IPS-NIHi11 (cell line): ENCODE results near the gene WIPF3.

Experiments used
- DNase-seq: peaks from one replicate; pipeline ENCODE4 v3.0.0; 2012; ENCODE audit warnings: mixed read lengths, low spot score

Gene WIPF3

GRCh38 chr7:29809533-29810155, 3.3 kb downstream of the WIPF3 start:
- DNase-seq: no peak

DNA sequence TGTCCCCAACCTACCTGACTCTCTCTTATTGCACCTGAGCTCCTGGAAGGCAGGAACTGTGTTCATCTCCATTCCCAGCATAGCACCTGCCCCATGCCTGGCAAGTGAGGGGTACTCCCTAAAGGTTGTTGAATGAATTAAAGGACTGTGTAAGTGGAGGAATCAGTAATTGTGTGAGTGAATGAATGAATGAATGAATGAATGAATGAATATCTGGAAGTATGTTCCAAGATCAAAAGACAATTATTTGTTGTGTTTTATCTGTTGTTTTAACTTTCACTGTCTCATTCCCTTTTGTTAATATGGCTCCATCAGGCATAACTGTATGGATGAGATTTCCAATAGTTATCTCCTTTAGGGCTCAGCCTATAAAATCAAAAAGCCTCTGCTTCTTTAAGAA, 4.0 kb downstream of the WIPF3 start:
- DNase-seq: no peak

DNA sequence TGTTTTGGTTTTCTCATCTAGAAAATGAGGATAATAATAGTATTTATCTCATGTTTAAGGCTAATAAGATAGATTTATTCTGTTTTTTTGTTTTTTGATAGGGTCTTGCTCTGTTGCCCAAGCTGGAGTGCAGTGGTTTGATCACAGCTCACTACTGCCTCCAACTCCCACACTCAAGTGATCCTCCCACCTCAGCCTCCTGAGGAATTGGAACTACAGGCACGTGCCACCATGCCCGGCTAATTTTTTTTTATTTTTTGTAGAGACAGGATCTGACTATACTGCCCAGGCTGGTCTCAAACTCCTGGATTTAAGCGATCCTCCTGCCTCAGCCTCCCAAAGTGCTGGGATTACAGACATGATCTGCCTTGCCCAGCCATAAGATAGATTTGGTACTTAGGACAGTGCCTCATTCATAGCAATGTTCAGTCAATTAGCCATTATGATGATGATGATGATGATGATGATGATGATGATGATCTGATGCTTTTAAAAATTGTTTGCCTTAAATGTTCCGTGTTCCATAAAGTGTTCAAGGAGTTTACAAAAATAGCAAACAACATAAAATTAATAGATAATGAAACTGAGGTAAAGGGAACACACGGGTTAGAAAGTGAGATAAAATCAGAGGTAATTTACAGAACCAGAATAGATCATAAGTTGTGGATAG, 4.6 kb downstream of the WIPF3 start:
- no peak for DNase-seq

DNA sequence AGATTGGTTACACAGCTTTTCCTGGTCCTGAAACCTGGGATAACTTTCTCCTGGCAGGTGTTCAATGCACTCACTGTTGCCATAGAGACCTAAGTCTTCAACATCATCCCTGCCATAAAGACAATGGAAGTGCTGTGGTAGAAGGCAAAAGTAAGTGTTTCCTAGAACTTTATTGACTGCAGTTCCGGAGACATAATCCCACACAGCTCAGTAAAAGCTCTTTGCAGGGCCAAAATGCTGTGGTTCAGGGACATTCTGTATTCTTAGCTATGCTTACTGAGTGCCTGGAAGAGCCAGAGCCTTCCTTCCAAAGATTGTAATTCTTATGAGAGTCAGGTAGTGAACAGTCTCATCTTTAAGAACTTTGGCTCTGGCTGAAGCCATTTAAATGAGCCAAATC, 5.3 kb downstream of the WIPF3 start:
- no peak for DNase-seq

DNA sequence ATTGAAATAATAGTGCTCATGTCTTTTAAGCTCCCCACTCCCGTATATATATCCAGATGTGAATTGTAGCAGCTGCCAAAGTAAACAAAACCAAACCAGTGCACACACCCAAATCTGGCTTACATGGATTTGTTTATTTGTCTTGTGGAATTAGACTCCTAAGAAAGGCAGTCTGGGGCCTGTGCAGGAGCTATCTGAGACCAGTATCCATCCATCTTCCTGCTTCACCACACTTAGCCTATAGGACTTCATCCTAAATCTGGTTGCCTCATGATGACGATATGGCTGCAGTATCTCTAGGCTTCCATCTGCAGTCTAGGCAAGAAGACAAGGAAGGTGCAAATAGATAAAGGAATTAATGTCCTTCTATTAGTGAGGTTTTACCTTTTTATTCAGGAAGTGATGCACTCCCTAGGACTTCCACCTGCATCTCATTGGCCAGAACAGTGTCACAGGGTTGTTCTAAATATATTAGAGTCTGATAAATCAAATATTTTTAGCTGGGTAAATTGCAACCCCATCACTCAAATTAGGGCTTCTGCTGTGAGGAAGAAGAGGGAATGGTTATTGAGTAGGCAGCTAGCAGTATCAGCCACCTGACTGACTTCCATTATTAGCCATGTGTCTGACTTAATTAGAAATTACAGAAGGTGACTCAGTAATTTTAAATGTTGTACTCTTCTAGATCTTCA, 6.0 kb downstream of the WIPF3 start:
- no peak for DNase-seq

- DNase-seq: no peak
These were observed 9.1 kb downstream of the WIPF3 start for GRCh38 chr7:29815181-29816105.

- no peak for DNase-seq
These were observed 12.0 kb downstream of the WIPF3 start for GRCh38 chr7:29818308-29818707.

- no peak for DNase-seq
These were observed 19.6 kb downstream of the WIPF3 start for GRCh38 chr7:29825775-29826529.

DNA sequence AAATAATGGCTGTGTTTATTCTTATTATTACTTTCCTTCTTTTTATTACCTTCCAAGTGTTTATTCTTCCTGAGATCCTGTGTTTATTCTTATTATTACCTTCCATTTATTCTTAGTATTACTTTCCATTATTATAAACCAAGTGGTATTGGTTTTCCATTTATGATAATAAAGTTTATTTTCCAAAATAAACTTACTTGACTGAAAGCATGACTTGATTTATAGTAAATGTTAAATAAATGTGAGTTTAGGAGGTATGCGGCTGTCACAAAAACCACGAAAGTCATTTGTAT, 20.2 kb downstream of the WIPF3 start:
- no peak for DNase-seq

GRCh38 chr7:29826904-29827303, 20.6 kb downstream of the WIPF3 start:
- no peak for DNase-seq

DNA sequence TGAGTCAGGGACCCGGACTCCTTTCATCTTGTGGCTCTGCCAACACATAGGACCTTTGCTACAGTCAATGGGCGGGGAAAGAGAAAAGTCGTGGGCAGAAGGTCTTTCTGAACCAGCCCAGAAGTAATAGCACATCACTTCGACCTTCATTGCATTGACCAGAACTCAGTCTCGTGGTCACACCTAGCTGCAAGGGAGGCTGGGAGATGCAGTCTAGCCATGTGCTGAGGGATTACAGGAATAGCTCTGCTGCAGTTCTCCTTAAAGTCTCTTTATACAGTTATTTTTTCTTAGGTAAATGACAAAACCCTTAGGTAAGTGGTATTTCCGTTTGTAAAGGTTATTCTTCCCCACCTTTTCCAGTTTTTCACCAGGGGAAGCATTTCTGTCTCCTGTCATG, 25.4 kb downstream of the WIPF3 start:
- DNase-seq: no peak

GRCh38 chr7:29833929-29834328, 27.6 kb downstream of the WIPF3 start:
- no peak for DNase-seq

DNA sequence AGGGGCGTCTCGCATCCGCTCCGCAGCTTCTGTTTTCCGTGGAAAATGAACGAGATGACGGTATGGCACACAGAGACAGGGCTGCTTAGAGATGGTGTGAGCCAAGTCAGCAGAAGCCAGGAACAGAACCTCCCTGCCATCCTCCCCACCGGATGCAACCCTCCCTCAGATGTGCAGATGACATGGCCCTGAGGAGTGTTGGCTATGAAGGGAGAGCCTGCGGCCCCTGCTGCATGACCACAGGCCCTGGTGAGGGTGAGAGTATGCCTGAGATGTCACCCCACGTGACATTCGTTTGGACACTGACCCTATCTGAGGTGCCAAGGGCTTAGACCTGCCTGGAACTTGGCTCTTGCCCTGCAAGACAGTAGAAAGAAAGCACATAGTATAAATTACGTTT, 29.4 kb downstream of the WIPF3 start:
- no peak for DNase-seq

GRCh38 chr7:29839302-29839701, 33.0 kb downstream of the WIPF3 start:
- DNase-seq: no peak

GRCh38 chr7:29839921-29840320, 33.6 kb downstream of the WIPF3 start:
- DNase-seq: no peak

DNA sequence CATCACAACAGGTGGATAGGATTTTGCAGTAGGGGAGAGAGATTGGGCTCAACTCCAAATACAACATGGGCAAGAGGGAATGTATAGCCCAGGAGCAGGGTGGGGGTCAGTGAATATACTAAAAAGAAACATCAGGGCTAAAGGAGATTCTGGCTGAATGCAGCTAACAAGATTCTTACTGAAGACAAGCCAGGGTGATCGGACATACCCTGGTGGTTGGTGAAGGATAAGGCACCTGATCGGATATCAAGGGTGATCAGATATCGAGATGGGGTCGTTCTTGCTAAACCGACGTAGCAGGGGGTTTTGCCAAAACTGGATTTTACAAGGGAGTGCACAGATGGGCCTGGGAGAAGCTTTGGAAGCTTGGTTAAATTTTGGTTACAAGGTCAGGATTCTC, 34.4 kb downstream of the WIPF3 start:
- DNase-seq: no peak

- no peak for DNase-seq
These were observed 35.8 kb downstream of the WIPF3 start for GRCh38 chr7:29841926-29842701.

DNA sequence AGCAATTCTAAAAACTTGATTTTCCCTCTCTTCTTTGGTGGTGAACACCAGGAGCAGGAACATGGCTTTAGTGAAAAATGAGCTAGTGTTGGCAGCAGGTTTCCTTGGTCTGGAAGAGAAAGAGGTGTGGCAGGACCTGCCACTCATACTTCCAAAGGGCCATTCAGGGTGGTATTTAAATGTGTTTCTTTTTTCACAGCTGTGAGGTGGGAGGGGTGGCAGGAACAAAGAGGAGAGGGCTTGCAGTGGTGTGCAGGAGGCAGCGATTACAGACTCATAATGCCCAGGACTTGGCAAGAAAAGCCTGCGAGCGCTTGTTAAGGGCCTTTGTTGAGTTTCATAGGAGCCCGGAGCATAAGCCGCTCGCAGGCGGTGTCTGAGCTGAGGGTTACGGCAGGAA, 36.8 kb downstream of the WIPF3 start:
- DNase-seq: no peak

DNA sequence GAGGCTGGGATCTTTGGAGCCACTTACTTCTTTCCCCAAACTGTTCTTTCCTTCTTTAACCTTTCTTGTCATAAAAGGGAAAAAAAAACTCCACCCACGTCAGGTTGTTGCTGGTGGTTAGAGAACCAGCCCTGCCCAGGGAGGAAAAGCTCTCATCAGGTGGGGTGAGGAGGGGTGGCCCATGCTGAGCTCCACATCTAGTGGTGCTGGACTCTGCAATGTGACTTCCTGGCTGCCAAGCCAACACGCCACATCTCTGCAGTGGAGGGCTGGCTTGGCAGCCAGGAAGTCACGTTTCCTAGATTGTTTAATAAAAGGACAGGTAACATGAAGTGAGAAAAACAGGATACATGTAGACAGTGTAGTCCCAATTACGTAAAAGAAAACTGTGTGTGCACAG, 37.4 kb downstream of the WIPF3 start:
- DNase-seq: no peak

GRCh38 chr7:29844559-29844958, 38.3 kb downstream of the WIPF3 start:
- DNase-seq: no peak

- DNase-seq: no peak
These were observed 41.2 kb downstream of the WIPF3 start for GRCh38 chr7:29847496-29847895.
